Eye (tissue), 1 donor: ENCODE measurements around the gene SEMA6B.
"Not testable (repeated sequence)": the region's sequence is repeated elsewhere in the genome, so short reads cannot be mapped to it uniquely, and the experiment has no call there.

Source experiments
- DNase-seq: peaks from one replicate; pipeline ENCODE4 v3.0.0-alpha.2; 2015

The SEMA6B gene

DNA sequence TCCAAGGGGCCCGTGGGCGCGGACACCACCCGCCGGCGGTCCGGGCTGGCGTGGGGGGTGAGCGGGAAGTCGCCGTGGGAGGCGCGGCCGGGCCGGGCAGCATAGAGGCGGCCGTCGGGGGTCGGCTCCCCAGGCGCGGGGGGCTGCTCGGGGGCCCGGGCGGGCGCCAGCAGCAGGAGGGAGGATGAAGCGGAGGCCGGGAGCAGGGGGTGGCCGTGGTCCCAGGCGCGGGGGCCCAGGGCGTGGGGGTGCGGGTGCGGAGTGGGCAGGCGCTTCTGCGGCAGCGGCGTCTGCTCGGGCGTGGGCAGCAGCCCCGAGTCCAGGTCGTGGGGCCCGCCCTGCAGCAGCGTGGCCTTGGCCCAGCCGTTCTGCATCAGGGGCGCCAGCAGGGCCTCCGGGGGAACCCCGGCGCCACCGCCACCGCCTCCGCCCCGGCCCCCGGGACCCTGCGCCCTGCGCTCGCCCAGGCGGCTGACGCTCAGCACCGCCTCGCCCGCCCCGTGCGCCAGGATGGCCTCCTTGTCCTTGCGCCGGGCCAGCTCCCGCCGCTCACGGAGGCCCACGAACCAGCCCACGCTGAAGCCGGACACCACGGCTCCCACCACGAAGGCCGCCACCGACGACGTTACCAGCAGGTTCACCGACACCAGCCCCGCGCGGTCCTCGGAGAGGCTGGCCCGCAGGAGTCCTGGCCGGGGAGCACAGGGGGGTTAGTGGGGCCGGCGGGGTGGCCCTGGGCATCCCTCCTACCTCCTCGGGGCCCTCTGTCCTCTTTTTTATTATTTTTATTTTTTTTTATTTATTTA, 15.4 kb downstream of the SEMA6B start:
- no peak for DNase-seq

- DNase-seq, result no peak
These were observed 16.3 kb downstream of the SEMA6B start for GRCh38 chr19:4542896-4543841.

GRCh38 chr19:4541806-4542145, 17.7 kb downstream of the SEMA6B start:
- not testable (repeated sequence) for DNase-seq

DNA sequence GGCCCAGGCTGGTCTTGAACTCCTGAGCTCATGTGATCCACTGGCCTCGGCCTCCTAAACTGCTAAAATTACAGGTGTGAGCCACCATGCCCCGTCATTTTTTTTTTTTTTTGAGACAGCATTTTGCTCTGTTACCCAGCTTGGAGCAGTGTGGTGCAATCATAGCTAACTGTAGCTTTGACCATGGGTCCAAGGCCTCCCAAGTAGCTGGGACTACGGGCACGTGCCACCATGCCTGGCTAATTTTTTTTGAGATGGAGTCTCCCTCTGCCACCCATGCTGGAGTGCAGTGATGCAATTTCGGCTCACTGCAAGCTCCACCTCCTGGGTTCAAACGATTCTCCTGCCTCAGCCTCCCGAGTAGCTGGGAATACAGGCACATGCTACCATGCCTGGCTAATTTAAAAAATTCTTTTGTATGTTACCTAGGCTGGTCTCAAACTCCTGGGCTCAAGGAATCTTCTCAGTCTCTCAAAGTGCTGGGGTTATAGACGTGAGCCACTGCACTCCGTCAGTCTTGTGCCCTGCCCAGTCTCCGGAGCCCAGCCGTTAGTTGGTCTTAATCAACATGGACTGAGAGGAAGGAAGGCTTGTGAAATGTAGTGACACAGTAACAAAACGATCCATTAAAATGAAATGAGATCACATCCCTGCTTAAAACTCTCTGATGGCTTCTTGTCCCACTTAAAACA, 18.2 kb downstream of the SEMA6B start:
- DNase-seq, result no peak

DNA sequence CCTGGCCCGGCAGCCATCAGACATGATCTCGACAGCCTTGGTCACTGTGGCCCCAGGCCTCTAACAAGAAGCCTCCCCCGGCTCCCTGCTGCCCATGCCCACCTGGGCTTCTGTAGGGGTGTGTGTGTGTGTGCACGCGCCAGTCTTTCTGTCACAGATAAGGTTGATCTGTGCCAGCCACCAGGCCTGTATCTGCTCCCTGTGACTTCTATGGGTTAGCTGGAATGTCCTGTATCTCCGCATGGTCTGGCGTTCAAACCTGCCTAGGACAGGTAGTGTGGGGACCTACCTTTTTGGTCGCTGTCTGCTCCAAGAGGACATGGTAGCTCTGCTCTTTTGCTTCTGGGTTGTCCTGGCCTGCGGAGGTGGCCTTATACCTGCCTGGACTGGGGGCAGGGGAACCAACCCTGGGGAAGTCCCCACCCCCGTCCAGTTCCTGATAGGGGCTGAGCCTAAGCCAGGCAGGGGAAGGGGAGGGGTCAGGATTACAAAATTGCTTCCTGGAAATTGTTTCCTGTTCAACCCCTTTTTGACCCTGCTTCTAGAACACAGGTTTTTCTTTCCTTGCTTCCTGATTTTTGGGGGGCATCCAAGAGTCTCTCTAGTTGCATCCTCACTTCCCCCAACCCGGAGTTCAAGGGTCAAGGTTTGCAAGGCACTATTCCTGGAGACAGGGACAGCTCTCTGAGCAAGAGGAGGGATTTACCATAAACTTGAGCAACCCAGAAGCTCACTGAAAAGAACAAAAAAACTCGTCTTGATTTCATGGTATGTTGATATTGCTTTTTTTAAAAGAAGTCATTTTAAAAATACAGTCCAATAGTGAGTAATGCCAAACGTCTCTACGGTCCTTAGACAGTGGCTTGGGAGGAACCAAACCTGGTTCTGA, 19.5 kb downstream of the SEMA6B start, which contains the start of gene LRG1:
Gene LRG1 (minus strand): TSS at position 344 of the 889 bp plus-strand sequence. CDS start 23 bp downstream, at position 321.
- no peak for DNase-seq

DNA sequence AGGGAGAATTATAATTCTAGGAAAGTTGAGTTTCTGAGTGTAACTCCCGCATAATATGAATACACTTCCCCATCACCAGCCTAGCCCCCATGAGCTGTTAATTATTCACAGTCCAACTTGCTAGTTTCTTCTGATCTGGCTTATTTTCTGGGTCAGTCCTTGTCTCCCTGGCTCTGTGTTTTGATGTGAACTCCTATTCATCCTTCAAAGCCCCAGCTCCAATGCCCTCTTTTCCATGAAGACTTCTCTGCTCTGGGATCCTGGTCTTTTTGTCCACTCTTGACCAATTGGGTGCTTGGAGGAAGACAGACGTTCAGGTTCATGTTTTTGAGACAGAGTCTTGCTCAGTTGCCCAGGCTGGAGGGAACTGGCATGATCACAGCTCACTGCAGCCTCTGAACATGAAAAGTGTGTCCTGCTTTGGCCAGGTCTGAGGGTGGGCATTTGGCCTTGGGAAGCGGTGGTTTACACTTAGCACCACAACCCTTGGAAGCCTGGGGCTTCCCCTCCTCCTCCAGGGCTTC, 20.3 kb downstream of the SEMA6B start:
- no peak for DNase-seq

GRCh38 chr19:4538601-4538954, 20.9 kb downstream of the SEMA6B start:
- DNase-seq, result no peak

DNA sequence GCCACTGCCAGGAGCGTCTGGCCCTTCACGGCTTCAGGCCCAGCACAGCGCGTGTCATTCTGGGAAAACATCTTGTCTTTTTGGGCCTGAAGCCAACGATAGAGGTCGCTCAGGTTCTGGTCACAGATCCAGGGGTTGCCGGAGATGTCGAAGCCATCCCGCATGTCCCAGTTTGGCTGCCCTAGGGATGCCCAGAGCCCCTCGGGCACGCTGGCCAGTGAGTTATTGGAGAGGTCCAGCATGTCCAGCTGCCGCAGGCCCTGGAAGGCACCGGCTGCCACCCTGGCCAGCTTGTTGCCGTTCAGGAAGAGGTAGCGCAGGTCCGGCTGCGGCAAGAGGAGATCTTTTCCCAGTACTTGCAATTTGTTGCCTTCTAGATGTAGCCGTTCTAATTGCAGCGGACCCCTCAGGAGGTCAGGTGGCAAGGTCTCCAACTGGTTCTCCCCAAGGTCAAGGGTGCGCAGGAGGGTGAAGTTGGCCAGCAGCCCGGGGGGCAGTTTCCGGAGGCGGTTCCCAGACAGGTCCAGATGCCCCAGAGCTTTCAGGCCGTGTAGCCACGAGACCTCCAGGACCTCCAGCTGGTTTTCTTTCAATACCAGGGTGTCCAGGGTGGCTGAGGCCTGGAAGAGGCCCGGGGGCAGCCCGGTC, 21.4 kb downstream of the SEMA6B start:
- DNase-seq, result no peak

DNA sequence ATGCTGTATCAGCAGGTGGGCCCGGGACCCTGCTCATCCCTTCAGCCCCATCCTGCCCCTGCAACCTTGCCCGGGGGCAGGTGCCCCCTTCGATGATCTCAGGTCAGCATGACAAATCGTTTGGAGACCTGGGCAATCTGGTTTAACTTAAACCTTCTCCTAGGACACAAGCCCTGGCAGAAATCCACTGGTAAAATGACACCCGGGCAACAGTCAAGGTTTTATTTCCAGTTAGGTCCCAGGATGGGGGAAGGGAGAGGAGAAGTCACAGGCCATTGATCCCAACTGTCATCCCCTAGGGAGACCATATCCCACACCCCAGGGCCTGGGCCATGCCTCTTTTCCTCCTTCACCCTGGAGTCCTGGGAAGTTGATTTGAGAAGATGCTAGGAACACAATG, 22.7 kb downstream of the SEMA6B start:
- DNase-seq, result no peak

- peak; percentile 94 for DNase-seq
These were observed 24.4 kb downstream of the SEMA6B start, which contains the start of gene PLIN5 for GRCh38 chr19:4534836-4535658. TSS of gene PLIN5 (minus strand) at chr19:4535224. CDS start at chr19:4534074, 1,150 bp downstream.

- DNase-seq, result peak; percentile 22
These were observed 25.6 kb downstream of the SEMA6B start for GRCh38 chr19:4533835-4534424.

- DNase-seq, result no peak
These were observed 26.1 kb downstream of the SEMA6B start for GRCh38 chr19:4533334-4533733.

DNA sequence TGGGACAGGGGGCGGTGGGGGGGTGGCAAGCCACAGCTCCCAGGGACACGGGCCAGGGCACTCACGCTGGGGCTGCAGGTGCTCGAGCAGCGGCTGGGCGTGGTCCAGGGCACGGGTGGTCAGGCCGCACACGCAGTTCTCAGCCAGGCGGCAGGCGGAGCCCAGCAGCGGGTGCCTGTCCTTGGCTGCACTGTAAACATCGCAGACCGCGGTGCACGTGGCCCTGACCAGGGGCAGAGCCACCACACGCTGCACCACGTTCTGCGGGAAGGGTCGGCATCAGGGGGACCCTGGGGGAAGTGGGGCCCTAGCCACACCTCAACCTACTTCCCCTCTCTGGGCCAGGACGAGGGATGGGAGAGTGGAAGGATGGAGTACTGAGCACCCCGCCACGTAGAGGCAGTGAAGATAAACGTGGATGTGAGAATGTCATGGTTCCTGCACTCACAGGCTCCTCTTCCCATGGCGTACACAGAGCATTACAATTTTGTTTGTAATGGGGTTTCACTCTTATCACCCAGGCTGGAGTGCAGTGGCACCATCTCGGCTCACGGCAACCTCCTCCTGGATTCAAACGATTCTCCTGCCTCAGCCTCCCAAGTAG, 27.8 kb downstream of the SEMA6B start:
- DNase-seq, result no peak

- DNase-seq, result no peak
These were observed 29.5 kb downstream of the SEMA6B start for GRCh38 chr19:4529924-4530522.

DNA sequence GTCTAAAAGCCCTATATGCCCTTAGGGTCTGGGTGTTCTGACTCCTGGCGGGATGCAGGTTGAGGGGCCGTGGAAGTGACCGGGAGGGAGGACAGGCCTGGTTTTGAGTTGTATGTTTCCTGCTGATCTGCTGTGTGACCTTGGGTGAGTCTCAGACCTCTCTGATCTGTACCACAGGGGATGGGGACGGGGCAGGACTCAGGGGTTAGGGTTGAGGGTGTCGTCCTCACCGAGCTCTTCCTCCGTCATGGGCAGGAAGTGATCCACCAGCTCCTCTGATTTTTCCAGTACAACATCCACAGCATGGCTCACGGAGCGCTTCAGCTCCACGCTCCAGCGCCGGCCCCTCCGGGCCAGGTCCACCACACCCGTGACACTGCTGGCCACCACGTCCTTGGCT, 30.6 kb downstream of the SEMA6B start:
- DNase-seq, result no peak

DNA sequence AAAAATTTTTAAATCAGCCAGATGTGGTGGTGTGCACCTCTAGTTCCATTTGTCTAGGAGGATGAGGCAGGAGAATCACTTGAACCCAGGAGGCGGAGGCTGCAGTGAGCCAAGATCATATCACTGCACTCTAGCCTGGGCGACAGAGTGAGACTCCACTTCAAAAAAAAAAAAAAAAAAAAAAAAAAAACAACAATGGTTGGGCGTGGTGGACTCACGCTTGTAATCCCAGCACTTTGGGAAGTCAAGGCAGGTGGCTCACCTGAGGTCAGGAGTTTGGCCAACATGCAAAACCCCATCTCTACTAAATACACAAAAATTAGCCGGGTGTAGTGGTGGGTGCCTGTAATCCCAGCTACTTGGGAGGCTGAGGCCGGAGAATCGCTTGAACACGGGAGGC, 32.1 kb downstream of the SEMA6B start:
- DNase-seq, result not testable (repeated sequence)

- no peak for DNase-seq
These were observed 33.9 kb downstream of the SEMA6B start for GRCh38 chr19:4525563-4526002.

DNA sequence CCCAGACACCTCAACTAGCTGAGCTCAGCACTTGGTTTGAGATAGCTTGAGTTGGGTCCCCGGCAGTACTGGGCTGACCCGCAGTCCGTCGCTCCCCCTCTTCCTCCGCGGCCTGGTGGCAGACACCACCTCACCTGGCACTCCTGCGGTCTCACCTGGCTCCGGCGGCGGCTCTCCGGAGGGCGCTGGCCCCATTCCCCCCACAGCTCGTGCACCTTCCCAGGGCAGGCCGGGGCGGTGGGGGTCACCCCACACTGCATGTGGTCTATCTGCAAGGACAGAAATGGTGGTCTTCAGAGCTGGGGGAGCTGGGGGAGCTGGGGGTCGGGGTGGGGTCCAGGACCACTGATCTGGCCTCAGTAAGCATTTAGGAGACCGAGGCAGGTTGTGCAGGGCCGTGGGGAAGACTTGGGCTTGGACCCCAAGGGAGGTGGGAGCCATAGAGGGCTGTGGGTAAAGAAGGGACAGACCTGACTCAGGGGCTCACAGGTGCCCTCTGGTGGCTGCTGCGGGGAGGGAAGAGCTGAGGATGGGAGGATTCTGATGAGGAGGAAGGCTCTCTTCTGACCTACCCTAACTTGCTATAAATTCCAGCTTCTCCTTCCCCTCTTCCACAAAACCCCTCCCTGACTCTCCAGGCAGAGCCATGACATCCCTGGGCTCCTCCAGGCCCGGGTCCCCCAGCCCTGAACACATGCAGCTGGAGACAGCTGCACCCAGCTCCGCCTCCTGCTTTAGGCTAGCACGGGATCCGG, 34.5 kb downstream of the SEMA6B start:
- DNase-seq, result peak; percentile 61
